ENCODE results near the gene PSMG4.

Gene PSMG4

GRCh38 chr6:3294921-3295871, 36.4 kb downstream of the PSMG4 start:
- POLR2A ChIA-PET = interaction anchor here (0.6 kb wide), 1 partner anchor 190 kb away, joined by 3 read pairs; no protein-coding TSS in a partner anchor
- H3K27ac ChIP-seq (ENCODE audit: extremely low read depth, low read depth, low read length) = no peak overlapping the region
- no peak overlapping the region for H3K4me3 ChIP-seq (ENCODE audit: low read depth, low read length)
- H3K9me3 ChIP-seq (ENCODE audit: control insufficient read depth, insufficient read depth, low read depth, low read length) = no peaks in the 10 kb centered on the region
- CTCF ChIA-PET = interaction anchor here (0.6 to 1.0 kb wide), 3 partner anchors 35 to 684 kb away, joined by 3 to 4 read pairs (median 3); no protein-coding TSS in a partner anchor
- H3K36me3 ChIP-seq (ENCODE audit: control insufficient read depth in 2 of 2, insufficient read depth in 1 of 2, low read length in 2 of 2) = peaks cover 0 to 30% of the 10 kb centered on the region in 2 experiments; a peak in 1 of 3 replicates
- TF ChIP-seq KLF16 (tag by site-specific recombination; IDR thresholded peaks at IDR 0.05) = no peak
- no peak for TF ChIP-seq ZNF660 (tag by site-specific recombination; IDR thresholded peaks at IDR 0.05)
- TF ChIP-seq PRDM4 (tag by site-specific recombination; IDR thresholded peaks at IDR 0.05) = no peak
- TF ChIP-seq ZSCAN18 (tag by site-specific recombination; IDR thresholded peaks at IDR 0.05) = no peak
- TF ChIP-seq MEIS1 (CRISPR knock-in tag; IDR thresholded peaks at IDR 0.05; ENCODE audit: borderline replicate concordance) = no peak
- TF ChIP-seq ZNF530 (tag by site-specific recombination; IDR thresholded peaks at IDR 0.05; ENCODE audit: low read depth) = no peak
- no peak for TF ChIP-seq ZNF280D (tag by site-specific recombination; IDR thresholded peaks at IDR 0.05)
- no peak for TF ChIP-seq ZNF521 (tag by site-specific recombination; IDR thresholded peaks at IDR 0.05)
- TF ChIP-seq ZNF239 (tag by site-specific recombination; IDR thresholded peaks at IDR 0.05) = no peak
- no peak for TF ChIP-seq ZNF223 (tag by site-specific recombination; IDR thresholded peaks at IDR 0.05)
- no peak for TF ChIP-seq RBAK (tag by site-specific recombination; IDR thresholded peaks at IDR 0.05)
- TF ChIP-seq ZNF175 (tag by site-specific recombination; IDR thresholded peaks at IDR 0.05) = no peak
- H3K4me1 ChIP-seq (ENCODE audit: control insufficient read depth, insufficient read depth, low read length) = no peaks in the 10 kb centered on the region

GRCh38 chr6:3296078-3296477, 37.3 kb downstream of the PSMG4 start:
- TF ChIP-seq ZNF768 (tag by site-specific recombination; IDR thresholded peaks at IDR 0.05) (peak; percentile 49; the same call in 1 of the 2 replicates), ZNF2 (tag by site-specific recombination; IDR thresholded peaks at IDR 0.05) (no peak)
- POLR2A ChIA-PET = no interaction called here
- no peaks in the 10 kb centered on the region for H3K4me1 ChIP-seq (ENCODE audit: control insufficient read depth, insufficient read depth, low read length)
- H3K36me3 ChIP-seq (ENCODE audit: control insufficient read depth in 2 of 2, insufficient read depth in 1 of 2, low read length in 2 of 2) = peaks cover 0 to 24% of the 10 kb centered on the region in 2 experiments; a peak in 1 of 3 replicates
- H3K9me3 ChIP-seq (ENCODE audit: control insufficient read depth, insufficient read depth, low read depth, low read length) = no peaks in the 10 kb centered on the region
- no peak overlapping the region for H3K4me3 ChIP-seq (ENCODE audit: low read depth, low read length)
- H3K27ac ChIP-seq (ENCODE audit: extremely low read depth, low read depth, low read length) = no peak overlapping the region
- CTCF ChIA-PET = interaction anchor here (0.6 to 1.3 kb wide), 3 partner anchors 35 to 683 kb away, joined by 3 to 5 read pairs (median 4); no protein-coding TSS in a partner anchor

All from HEK293 (cell line).